ENCODE measurements around the gene CNEP1R1. TPM values are rescaled to one million over a fixed set of nuclear protein-coding genes. Genes with fewer than 3 reads are reported as not detected.

CNEP1R1 gene
- total RNA-seq, 1 donor: 27.1 TPM

- H3K27ac ChIP-seq (ENCODE audit: low read depth, low read length): no peak overlapping the region
These were observed 38.5 kb upstream of the CNEP1R1 start for GRCh38 chr16:49986351-49987124.

GRCh38 chr16:49987381-49987780 is 37.6 kb upstream of the CNEP1R1 start:
- no peak for TF ChIP-seq CTCF (IDR thresholded peaks at IDR 0.05; ENCODE audit: extremely low read depth, low read depth, low read length)
- no peaks in the 10 kb centered on the region for H3K4me1 ChIP-seq (ENCODE audit: insufficient read depth, low read length)
- no peak overlapping the region for H3K4me2 ChIP-seq (ENCODE audit: insufficient read depth, low read length)
- no peaks in the 10 kb centered on the region for H3K27me3 ChIP-seq (ENCODE audit: insufficient read depth, low read length)
- no peak overlapping the region for H3K27ac ChIP-seq (ENCODE audit: low read depth, low read length)
- DNase-seq (ENCODE audit: insufficient read length, low spot score, missing footprints): no peak
- H3K79me2 ChIP-seq (ENCODE audit: insufficient read depth, low read length): no peaks in the 10 kb centered on the region
- H2AFZ ChIP-seq (ENCODE audit: low read length): no peak overlapping the region
- H3K36me3 ChIP-seq (ENCODE audit: insufficient read depth, low read length): no peaks in the 10 kb centered on the region
- no peak overlapping the region for H3K4me3 ChIP-seq (ENCODE audit: insufficient read depth, low read length)
- H3K9me3 ChIP-seq (ENCODE audit: low read depth, low read length): no peaks in the 10 kb centered on the region
- H4K20me1 ChIP-seq (ENCODE audit: insufficient read depth, low read length): no peaks in the 10 kb centered on the region

More at GRCh38 chr16:49986351-49987124, 38.5 kb upstream of the CNEP1R1 start:
- peak overlapping the region; percentile 68 for H3K4me2 ChIP-seq (ENCODE audit: insufficient read depth, low read length)
- DNase-seq (ENCODE audit: insufficient read length, low spot score, missing footprints): no peak
- H2AFZ ChIP-seq (ENCODE audit: low read length): peak overlapping the region; percentile 63
- no peaks in the 10 kb centered on the region for H3K9me3 ChIP-seq (ENCODE audit: low read depth, low read length)
- H3K4me3 ChIP-seq (ENCODE audit: insufficient read depth, low read length): peak overlapping the region; percentile 56
- H3K36me3 ChIP-seq (ENCODE audit: insufficient read depth, low read length): no peaks in the 10 kb centered on the region
- no peak for TF ChIP-seq CTCF (IDR thresholded peaks at IDR 0.05; ENCODE audit: extremely low read depth, low read depth, low read length)
- H4K20me1 ChIP-seq (ENCODE audit: insufficient read depth, low read length): no peaks in the 10 kb centered on the region
- no peaks in the 10 kb centered on the region for H3K79me2 ChIP-seq (ENCODE audit: insufficient read depth, low read length)
- no peaks in the 10 kb centered on the region for H3K4me1 ChIP-seq (ENCODE audit: insufficient read depth, low read length)
- no peaks in the 10 kb centered on the region for H3K27me3 ChIP-seq (ENCODE audit: insufficient read depth, low read length)

GRCh38 chr16:49992825-49993224 is 32.2 kb upstream of the CNEP1R1 start:
- Histone ChIP-seq H3K27me3 (ENCODE audit: insufficient read depth, low read length) (no peaks in the 10 kb centered on the region), H3K27ac (ENCODE audit: low read depth, low read length) (no peak overlapping the region), H3K4me3 (ENCODE audit: insufficient read depth, low read length) (no peak overlapping the region), H3K4me2 (ENCODE audit: insufficient read depth, low read length) (no peak overlapping the region), H2AFZ (ENCODE audit: low read length) (no peak overlapping the region), H3K36me3 (ENCODE audit: insufficient read depth, low read length) (no peaks in the 10 kb centered on the region), H3K79me2 (ENCODE audit: insufficient read depth, low read length) (no peaks in the 10 kb centered on the region), H3K4me1 (ENCODE audit: insufficient read depth, low read length) (no peaks in the 10 kb centered on the region), H4K20me1 (ENCODE audit: insufficient read depth, low read length) (no peaks in the 10 kb centered on the region), H3K9me3 (ENCODE audit: low read depth, low read length) (no peaks in the 10 kb centered on the region)
- no peak for TF ChIP-seq CTCF (IDR thresholded peaks at IDR 0.05; ENCODE audit: extremely low read depth, low read depth, low read length)
- no peak for DNase-seq (ENCODE audit: insufficient read length, low spot score, missing footprints)

- H2AFZ ChIP-seq (ENCODE audit: low read length): no peak overlapping the region
- TF ChIP-seq CTCF (IDR thresholded peaks at IDR 0.05; ENCODE audit: extremely low read depth, low read depth, low read length): no peak
- no peaks in the 10 kb centered on the region for H3K36me3 ChIP-seq (ENCODE audit: insufficient read depth, low read length)
- no peak overlapping the region for H3K4me2 ChIP-seq (ENCODE audit: insufficient read depth, low read length)
- DNase-seq (ENCODE audit: insufficient read length, low spot score, missing footprints): no peak
- H3K27me3 ChIP-seq (ENCODE audit: insufficient read depth, low read length): no peaks in the 10 kb centered on the region
- no peaks in the 10 kb centered on the region for H3K79me2 ChIP-seq (ENCODE audit: insufficient read depth, low read length)
- H4K20me1 ChIP-seq (ENCODE audit: insufficient read depth, low read length): no peaks in the 10 kb centered on the region
- H3K27ac ChIP-seq (ENCODE audit: low read depth, low read length): no peak overlapping the region
- H3K4me3 ChIP-seq (ENCODE audit: insufficient read depth, low read length): no peak overlapping the region
- H3K4me1 ChIP-seq (ENCODE audit: insufficient read depth, low read length): no peaks in the 10 kb centered on the region
- H3K9me3 ChIP-seq (ENCODE audit: low read depth, low read length): no peaks in the 10 kb centered on the region
These were observed 31.4 kb upstream of the CNEP1R1 start for GRCh38 chr16:49993579-49993978.
